Measurements from ENCODE around the gene BLOC1S3.

BLOC1S3 gene

DNA sequence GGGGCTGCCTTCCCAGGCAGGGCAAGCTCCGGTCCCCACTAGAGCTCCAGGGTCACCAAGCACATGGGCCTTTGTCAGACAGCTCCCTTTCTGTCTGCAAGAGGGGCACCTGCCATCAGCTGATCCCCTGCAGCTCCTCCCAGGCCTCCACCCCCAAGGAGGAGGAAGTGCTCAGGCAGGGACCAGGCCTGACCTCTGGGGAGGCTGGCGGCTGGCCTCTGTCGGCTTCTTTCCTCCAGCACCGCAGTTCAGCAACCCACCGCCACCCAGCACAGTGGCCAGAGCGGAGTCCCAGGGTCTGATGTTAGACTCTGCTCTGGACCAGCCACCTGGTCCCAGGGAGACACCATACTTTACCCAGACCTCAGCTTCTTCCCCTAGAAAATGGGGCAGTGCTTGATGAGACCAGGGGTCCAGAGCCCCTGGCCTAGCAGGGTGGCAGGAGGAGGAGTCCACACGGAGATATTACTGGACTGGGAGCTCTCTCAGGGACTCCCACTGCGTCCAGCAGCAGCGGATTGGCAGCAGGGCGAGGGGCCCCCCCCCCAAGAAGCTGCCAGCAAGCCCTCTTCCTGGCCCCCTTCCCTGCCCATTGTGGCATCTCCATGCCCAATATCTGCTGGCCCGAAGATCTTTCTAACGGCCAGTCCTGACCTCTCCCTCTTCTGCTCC is 41.9 kb upstream of the BLOC1S3 start:
- TF ChIP-seq, protein P1, sequence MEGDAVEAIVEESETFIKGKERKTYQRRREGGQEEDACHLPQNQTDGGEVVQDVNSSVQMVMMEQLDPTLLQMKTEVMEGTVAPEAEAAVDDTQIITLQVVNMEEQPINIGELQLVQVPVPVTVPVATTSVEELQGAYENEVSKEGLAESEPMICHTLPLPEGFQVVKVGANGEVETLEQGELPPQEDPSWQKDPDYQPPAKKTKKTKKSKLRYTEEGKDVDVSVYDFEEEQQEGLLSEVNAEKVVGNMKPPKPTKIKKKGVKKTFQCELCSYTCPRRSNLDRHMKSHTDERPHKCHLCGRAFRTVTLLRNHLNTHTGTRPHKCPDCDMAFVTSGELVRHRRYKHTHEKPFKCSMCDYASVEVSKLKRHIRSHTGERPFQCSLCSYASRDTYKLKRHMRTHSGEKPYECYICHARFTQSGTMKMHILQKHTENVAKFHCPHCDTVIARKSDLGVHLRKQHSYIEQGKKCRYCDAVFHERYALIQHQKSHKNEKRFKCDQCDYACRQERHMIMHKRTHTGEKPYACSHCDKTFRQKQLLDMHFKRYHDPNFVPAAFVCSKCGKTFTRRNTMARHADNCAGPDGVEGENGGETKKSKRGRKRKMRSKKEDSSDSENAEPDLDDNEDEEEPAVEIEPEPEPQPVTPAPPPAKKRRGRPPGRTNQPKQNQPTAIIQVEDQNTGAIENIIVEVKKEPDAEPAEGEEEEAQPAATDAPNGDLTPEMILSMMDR (conservative IDR thresholded peaks at IDR 0.05; ENCODE audit: low read depth, low read length): no peak

DNA sequence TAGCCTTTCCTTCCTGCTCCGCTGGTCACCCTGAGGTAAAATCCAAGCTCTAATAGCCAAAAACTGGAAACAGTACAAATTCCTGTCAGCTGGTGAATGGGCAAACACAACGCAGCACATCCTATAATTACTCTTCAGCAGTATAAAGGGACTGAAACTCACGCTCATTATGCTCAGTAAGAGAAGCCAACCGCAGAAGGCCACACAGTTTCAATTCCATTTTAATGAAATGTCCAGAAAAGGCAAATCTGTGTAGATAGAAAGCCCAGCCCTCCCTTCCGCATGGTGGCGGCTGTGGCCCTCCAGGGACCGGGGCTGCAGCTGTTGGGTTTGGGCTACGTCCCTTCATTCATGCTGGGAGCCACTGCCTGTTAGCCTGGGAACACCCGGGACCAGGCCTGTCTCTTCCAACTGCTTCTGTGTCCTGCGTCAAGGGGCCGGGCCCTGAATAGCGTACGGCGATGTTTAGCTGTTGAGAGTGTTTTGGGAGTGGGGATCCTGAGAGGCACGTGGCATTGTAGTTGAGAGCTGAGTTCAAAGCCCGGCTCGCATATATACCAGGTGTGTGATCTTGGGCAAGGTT is 41.3 kb upstream of the BLOC1S3 start:
- no peak for DNase-seq (ENCODE audit: low read depth)
- H3K4me3 ChIP-seq (ENCODE audit: low read length): no peak overlapping the region
- TF ChIP-seq, protein P1 (conservative IDR thresholded peaks at IDR 0.05; ENCODE audit: low read depth, low read length): no peak

More for the DNA sequence above, 41.9 kb upstream of the BLOC1S3 start:
- H3K4me3 ChIP-seq (ENCODE audit: low read length): no peak overlapping the region
- DNase-seq (ENCODE audit: low read depth): no peak

DNA sequence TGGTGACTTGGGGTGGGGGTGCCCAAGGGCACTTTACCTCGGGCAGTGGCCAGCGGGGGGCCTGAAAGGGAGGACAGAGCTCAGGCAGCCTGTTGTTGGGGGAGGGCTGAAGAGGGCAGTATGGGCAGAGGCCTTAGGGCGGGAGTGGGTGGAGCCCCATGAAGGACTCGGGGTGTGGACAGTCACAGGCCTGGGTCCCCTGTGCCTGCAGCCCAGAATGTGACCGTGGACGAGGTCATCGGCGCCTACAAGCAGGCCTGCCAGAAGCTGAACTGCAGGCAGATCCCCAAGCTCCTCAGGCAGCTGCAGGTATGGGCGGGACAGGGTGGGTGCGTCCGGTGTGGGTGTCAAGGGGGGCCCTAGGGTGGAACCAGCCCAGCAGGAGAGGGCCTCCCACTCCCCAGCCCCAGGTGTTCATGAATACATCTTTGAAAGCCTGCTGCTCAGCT is 40.3 kb upstream of the BLOC1S3 start:
- H3K4me3 ChIP-seq (ENCODE audit: low read length): no peak overlapping the region
- TF ChIP-seq, protein P1 (conservative IDR thresholded peaks at IDR 0.05; ENCODE audit: low read depth, low read length): no peak
- no peak for DNase-seq (ENCODE audit: low read depth)

DNA sequence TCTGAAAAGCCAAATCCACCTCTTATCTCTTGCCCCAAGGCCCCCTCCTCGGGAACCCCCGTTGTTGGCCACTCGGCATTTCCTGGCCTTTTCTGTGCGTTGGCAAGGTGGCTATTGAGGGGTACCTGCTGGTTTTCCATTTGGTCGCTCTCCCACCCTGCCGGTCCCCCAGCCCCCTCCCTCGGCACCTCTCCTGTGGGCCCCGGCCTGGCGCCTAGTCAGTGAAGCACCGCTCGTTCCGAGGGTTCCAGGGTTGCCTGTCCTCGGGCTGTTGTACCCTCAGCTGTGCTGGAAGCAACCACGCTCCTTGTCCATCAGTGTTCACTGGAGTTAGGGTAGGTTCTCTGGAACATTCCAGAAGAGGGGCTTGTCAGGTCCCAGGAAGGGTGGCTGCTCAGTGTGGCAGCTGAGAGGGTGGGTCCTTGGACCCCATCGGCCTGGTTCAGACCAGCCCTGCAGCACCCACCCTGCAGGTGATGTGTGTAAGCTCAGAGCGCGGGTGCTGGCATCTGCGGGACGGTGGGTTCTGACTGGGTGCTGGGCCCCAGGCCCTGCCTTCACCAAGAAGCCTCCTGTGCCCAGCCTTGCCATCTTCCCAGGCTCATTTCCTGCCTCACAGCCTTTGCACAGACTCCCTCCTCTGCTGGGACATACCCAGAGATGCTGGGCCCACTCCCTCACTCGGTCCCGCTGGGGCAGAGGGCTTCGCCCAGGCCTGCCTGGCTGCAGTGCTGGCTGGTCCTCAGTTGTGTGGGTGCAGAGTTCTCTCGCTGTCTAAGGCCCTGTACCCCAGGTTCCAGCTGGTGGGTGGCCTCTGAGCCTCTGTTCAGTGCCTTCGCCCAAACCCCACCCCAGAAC is 39.1 kb upstream of the BLOC1S3 start:
- DNase-seq (ENCODE audit: low read depth): no peak
- TF ChIP-seq, protein P1 (conservative IDR thresholded peaks at IDR 0.05; ENCODE audit: low read depth, low read length): no peak
- H3K4me3 ChIP-seq (ENCODE audit: low read length): no peak overlapping the region

DNA sequence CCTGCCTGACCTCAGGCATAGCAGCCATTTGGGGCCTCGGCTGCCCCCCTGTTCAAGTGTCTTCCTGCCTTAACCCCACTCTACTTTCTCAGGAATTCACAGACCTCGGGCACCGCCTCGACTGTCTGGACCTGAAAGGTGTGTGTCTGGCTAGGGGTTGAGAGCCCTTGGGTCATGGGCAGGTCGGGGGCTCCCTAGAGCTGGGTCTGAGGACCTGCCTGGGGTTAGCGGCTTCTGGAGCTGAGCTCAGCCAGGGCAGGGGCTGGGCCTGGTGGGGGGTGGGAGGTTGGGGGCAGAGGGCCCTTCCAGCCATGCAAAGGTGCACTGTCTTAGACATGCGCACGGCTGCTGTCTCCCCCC is 38.5 kb upstream of the BLOC1S3 start:
- no peak overlapping the region for H3K4me3 ChIP-seq (ENCODE audit: low read length)
- TF ChIP-seq, protein P1 (conservative IDR thresholded peaks at IDR 0.05; ENCODE audit: low read depth, low read length): no peak
- DNase-seq (ENCODE audit: low read depth): no peak

DNA sequence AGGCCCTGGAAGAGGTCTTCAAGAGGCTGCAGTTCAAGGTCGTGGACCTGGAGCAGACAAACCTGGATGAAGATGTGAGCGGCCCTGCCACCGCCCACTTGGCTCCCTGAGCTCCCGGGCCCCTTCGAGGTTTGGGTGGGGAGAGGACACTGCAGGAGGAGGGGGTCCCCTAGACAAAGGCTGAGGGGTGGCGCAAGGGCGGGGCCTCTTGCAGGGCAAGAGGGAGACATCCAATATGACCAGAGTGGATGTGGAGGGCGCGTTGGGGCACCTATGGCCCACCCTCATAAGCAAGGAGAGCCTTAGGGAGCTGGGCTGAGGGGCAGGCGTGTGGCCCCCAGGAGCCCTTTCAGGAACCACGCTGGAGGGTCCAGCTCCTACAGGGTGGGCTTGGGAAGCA is 38.1 kb upstream of the BLOC1S3 start:
- TF ChIP-seq, protein P1 (conservative IDR thresholded peaks at IDR 0.05; ENCODE audit: low read depth, low read length): no peak
- H3K4me3 ChIP-seq (ENCODE audit: low read length): no peak overlapping the region
- DNase-seq (ENCODE audit: low read depth): no peak
